Mesodermal cell (in vitro differentiated cells): Measurements from ENCODE around the gene CASZ1.

ENCODE experiments used
- H3K27ac ChIP-seq: 2 replicates; pipeline ENCODE4 v1.7.0; 2013; ENCODE audit warnings: mild to moderate bottlenecking, low read depth, low read length, moderate library complexity; ENCODE audit not compliant: severe bottlenecking
- H3K36me3 ChIP-seq: 2 replicates; pipeline ENCODE4 v1.7.1; 2013; ENCODE audit warnings: mild to moderate bottlenecking, low read length, moderate library complexity; ENCODE audit not compliant: control insufficient read depth, insufficient read depth
- H3K4me1 ChIP-seq: one replicate; pipeline ENCODE4 v1.7.1; 2013; ENCODE audit warnings: mild to moderate bottlenecking, low read length; ENCODE audit not compliant: insufficient read depth, control insufficient read depth, poor library complexity, severe bottlenecking
- H3K4me3 ChIP-seq: 2 replicates; pipeline ENCODE4 v1.7.0; 2013; ENCODE audit warnings: low read length, control low read depth, mild to moderate bottlenecking; ENCODE audit not compliant: insufficient read depth, poor library complexity, severe bottlenecking; ENCODE audit errors: extremely low read depth
- H3K9me3 ChIP-seq: 2 replicates; pipeline ENCODE4 v1.7.1; 2013; ENCODE audit warnings: mild to moderate bottlenecking, low read length, moderate library complexity; ENCODE audit not compliant: control insufficient read depth
- WGBS, 2 experiments: methylation state at CpG; one replicate each; pipeline ENCODE4 v1.1.5; 2013; ENCODE audit warnings: missing lambda C conversion rate in 2 of 2; ENCODE audit not compliant: insufficient coverage in 2 of 2; 5-methylcytosine and 5-hydroxymethylcytosine counted together

Gene CASZ1

GRCh38 chr1:10744029-10744428 is 52.4 kb downstream of the CASZ1 start:
- Histone ChIP-seq H3K36me3 (no peaks in the 10 kb centered on the region), H3K27ac (no peak overlapping the region), H3K4me3 (no peak overlapping the region), H3K9me3 (no peaks in the 10 kb centered on the region), H3K4me1 (no peaks in the 10 kb centered on the region)
- 75 to 86% methylated on average over 4 to 6 of the region's 11 CpGs for WGBS, 2 experiments

DNA sequence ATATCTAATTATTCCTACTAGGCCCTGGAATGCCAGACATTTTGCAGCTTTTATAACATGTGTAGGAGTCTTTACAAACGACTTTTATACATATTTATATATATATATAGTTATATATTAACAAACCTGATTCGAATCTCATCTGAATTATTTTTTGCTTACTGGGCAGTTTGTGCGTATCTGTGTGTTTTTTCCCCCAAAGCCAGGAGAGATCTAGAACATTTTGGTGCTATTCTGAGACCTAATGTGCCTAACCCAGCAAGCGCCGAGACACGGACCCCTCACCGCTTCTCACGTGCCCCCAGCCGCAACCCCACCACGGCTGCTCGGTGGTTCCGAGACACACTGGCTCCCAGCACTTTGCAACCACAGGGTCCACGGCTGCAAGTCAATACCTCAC is 54.8 kb downstream of the CASZ1 start:
- Histone ChIP-seq H3K36me3 (no peaks in the 10 kb centered on the region), H3K27ac (no peak overlapping the region), H3K4me1 (no peaks in the 10 kb centered on the region), H3K4me3 (no peak overlapping the region), H3K9me3 (no peaks in the 10 kb centered on the region)
- WGBS, 2 experiments = 96% methylated on average over 11 to 12 of the region's 13 CpGs

GRCh38 chr1:10740123-10740522 is 56.3 kb downstream of the CASZ1 start:
- Histone ChIP-seq H3K4me1 (no peaks in the 10 kb centered on the region), H3K27ac (no peak overlapping the region), H3K4me3 (no peak overlapping the region), H3K36me3 (no peaks in the 10 kb centered on the region), H3K9me3 (no peaks in the 10 kb centered on the region)
- 88 to 95% methylated on average over 3 to 4 of the region's 6 CpGs for WGBS, 2 experiments

- H3K36me3 ChIP-seq = no peaks in the 10 kb centered on the region
- H3K4me1 ChIP-seq = no peaks in the 10 kb centered on the region
- H3K9me3 ChIP-seq = no peaks in the 10 kb centered on the region
- 91 to 93% methylated on average over 4 to 8 of the region's 8 CpGs for WGBS, 2 experiments
- H3K27ac ChIP-seq = no peak overlapping the region
- H3K4me3 ChIP-seq = no peak overlapping the region
Observed at GRCh38 chr1:10739589-10739988, 56.9 kb downstream of the CASZ1 start.

DNA sequence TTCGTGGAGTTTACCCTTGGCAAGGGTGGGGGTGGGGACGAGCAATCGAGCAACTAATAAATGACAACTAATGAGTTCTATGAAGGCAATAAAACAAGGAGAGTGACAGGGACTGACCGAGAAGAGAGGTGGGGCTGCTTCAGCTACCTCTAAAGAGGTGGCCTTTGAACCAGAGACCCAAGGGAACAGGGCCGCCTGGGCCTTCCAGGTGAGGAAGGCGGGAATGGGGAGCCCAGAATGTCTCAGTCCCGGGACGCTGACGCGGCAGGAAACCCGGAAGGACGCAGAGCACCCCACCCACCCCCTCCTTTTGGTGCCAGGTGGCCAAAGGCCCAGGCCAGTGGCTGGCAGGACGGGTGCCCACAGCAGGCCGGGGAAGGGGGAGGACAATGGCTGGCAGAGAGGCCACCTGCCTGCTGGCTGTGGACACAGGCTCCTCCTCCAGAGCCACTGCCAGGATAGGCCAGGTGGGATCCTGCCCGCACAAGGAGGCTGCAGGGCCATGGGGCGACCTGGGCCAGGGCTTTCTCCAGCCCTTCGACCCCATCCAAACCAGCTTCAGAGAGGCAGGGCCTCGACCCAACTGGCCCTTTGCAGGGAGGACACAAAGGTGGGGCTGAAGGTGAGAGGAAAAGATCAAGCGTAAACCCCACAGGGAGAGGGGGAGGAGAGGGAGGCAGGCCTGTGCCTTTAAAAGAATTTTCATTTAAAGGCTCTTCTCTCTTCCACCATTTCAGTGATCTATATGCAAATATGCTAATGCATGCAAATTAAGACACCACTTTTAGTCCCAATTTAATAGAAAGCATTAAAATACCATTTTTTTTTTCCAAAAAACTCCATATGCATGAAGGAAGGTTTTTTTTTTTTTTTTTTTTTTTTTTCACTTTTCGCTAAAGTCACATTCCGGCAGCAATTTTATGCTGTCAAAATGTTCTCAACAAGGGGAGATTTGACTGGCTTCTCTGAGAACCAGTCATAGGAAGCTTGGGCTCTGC is 58.1 kb downstream of the CASZ1 start:
- Histone ChIP-seq H3K4me3 (no peak overlapping the region), H3K27ac (no peak overlapping the region), H3K9me3 (no peaks in the 10 kb centered on the region), H3K4me1 (no peaks in the 10 kb centered on the region), H3K36me3 (no peaks in the 10 kb centered on the region)
- WGBS, 2 experiments = 80 to 87% methylated on average over 7 to 15 of the region's 21 CpGs

DNA sequence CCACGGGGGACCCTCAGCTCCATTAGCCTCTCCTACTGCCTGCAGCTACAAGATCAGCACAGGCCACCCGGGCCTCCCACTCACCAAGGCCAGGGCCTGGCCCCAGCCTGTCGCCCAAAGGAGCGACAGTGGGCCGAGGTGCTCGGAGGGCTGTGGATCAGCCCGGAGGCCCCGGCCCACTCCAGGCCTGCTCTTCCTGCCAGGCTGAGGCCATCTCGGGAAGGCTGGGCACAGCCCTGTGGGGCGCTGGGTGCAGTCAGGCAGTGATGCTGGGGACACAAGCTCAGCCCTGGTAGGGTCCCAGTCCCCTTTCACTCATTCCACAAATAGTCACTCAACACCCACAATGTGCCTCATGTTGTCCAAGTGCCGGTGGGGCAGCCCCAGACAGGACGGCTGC is 58.8 kb downstream of the CASZ1 start:
- WGBS, 2 experiments = 90% methylated on average over 10 to 12 of the region's 12 CpGs
- no peaks in the 10 kb centered on the region for H3K9me3 ChIP-seq
- no peaks in the 10 kb centered on the region for H3K4me1 ChIP-seq
- no peak overlapping the region for H3K4me3 ChIP-seq
- no peaks in the 10 kb centered on the region for H3K36me3 ChIP-seq
- no peak overlapping the region for H3K27ac ChIP-seq

GRCh38 chr1:10736634-10737586 is 59.5 kb downstream of the CASZ1 start:
- Histone ChIP-seq H3K36me3 (no peaks in the 10 kb centered on the region), H3K9me3 (no peaks in the 10 kb centered on the region), H3K27ac (no peak overlapping the region), H3K4me3 (no peak overlapping the region), H3K4me1 (no peaks in the 10 kb centered on the region)
- WGBS, 2 experiments = 89 to 91% methylated on average over 18 to 23 of the region's 27 CpGs

GRCh38 chr1:10735563-10736305 is 60.7 kb downstream of the CASZ1 start:
- no peaks in the 10 kb centered on the region for H3K36me3 ChIP-seq
- no peaks in the 10 kb centered on the region for H3K9me3 ChIP-seq
- no peak overlapping the region for H3K4me3 ChIP-seq
- H3K4me1 ChIP-seq = no peaks in the 10 kb centered on the region
- 74 to 82% methylated on average over 8 of the region's 11 CpGs for WGBS, 2 experiments
- H3K27ac ChIP-seq = no peak overlapping the region

DNA sequence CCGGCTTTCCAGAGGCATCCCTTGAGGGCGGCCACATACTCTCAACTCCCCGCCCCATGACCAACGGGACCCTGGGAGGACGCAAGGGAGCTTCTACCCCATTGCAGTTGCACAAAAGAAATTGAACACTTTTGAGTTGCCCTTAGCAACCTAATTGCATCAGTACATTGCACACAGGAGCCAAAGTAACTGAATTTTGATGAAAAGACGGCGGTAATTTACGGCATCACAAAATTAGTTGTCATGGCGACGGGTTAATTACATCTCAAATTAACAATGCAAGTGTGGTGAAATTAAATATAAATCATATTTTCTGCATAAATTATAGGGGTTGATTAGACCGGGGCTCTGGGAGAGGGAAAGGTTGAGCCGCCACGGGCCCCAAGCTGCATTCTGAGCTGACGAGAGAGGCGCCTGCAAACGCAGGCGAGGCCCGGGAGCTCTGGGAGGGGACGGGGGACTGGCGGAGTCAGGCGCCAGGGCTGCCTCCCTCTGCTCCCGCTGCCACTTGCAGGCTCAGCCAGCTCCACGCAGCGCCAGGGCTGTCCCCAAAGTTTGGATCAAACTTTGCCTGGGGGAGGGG is 61.4 kb downstream of the CASZ1 start:
- WGBS, 2 experiments = 60 to 61% methylated on average over 16 to 18 of the region's 24 CpGs
- H3K4me1 ChIP-seq = no peaks in the 10 kb centered on the region
- H3K9me3 ChIP-seq = no peaks in the 10 kb centered on the region
- H3K27ac ChIP-seq = peak overlapping the region; percentile 5
- no peak overlapping the region for H3K4me3 ChIP-seq
- H3K36me3 ChIP-seq = no peaks in the 10 kb centered on the region

- no peak overlapping the region for H3K27ac ChIP-seq
- no peaks in the 10 kb centered on the region for H3K9me3 ChIP-seq
- H3K4me3 ChIP-seq = no peak overlapping the region
- H3K4me1 ChIP-seq = no peaks in the 10 kb centered on the region
- WGBS, 2 experiments = 55 to 78% methylated on average over 3 to 5 of the region's 6 CpGs
- no peaks in the 10 kb centered on the region for H3K36me3 ChIP-seq
Observed at GRCh38 chr1:10734375-10734774, 62.1 kb downstream of the CASZ1 start.
